HL-60 (cell line): ENCODE measurements around the gene NCAPG2.

ENCODE experiments used
- POLR2AphosphoS5 ChIP-seq: IDR thresholded peaks from 2 replicates; pipeline ENCODE4 v1.6.1; 2012; ENCODE audit warnings: low read depth
- TF ChIP-seq, protein P1 (sequence below): IDR thresholded peaks from one replicate; pipeline ENCODE4 v1.5.1; 2011; ENCODE audit warnings: low read length, control low read depth, inconsistent platforms; ENCODE audit not compliant: insufficient read depth
- TF ChIP-seq, protein P2 (sequence below): IDR thresholded peaks from 2 replicates; pipeline ENCODE4 v1.6.1; 2012; ENCODE audit warnings: low read depth; ENCODE audit not compliant: insufficient replicate concordance

DNA sequence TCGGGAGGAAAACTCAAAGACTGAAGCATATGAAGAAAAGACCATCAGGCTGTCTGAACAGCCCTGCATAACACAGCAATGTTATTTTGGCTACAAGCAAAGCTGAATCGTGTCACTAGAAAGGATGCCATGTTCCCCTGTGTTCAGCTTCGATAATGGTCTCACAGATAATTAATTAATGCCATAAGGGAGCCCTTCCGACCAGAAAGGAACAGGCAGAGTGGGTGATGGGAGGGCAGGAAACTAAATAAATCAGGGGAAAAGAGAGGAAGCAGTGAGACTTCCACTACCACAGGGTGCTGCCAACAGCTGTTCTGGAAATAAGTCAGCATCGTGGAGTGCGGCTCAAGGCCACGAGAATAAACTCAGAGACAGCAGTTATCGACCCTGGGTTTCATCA is 120.2 kb downstream of the NCAPG2 start:
- TF ChIP-seq, protein P1, sequence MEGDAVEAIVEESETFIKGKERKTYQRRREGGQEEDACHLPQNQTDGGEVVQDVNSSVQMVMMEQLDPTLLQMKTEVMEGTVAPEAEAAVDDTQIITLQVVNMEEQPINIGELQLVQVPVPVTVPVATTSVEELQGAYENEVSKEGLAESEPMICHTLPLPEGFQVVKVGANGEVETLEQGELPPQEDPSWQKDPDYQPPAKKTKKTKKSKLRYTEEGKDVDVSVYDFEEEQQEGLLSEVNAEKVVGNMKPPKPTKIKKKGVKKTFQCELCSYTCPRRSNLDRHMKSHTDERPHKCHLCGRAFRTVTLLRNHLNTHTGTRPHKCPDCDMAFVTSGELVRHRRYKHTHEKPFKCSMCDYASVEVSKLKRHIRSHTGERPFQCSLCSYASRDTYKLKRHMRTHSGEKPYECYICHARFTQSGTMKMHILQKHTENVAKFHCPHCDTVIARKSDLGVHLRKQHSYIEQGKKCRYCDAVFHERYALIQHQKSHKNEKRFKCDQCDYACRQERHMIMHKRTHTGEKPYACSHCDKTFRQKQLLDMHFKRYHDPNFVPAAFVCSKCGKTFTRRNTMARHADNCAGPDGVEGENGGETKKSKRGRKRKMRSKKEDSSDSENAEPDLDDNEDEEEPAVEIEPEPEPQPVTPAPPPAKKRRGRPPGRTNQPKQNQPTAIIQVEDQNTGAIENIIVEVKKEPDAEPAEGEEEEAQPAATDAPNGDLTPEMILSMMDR: no peak
- TF ChIP-seq POLR2AphosphoS5: no peak
- TF ChIP-seq, protein P2, sequence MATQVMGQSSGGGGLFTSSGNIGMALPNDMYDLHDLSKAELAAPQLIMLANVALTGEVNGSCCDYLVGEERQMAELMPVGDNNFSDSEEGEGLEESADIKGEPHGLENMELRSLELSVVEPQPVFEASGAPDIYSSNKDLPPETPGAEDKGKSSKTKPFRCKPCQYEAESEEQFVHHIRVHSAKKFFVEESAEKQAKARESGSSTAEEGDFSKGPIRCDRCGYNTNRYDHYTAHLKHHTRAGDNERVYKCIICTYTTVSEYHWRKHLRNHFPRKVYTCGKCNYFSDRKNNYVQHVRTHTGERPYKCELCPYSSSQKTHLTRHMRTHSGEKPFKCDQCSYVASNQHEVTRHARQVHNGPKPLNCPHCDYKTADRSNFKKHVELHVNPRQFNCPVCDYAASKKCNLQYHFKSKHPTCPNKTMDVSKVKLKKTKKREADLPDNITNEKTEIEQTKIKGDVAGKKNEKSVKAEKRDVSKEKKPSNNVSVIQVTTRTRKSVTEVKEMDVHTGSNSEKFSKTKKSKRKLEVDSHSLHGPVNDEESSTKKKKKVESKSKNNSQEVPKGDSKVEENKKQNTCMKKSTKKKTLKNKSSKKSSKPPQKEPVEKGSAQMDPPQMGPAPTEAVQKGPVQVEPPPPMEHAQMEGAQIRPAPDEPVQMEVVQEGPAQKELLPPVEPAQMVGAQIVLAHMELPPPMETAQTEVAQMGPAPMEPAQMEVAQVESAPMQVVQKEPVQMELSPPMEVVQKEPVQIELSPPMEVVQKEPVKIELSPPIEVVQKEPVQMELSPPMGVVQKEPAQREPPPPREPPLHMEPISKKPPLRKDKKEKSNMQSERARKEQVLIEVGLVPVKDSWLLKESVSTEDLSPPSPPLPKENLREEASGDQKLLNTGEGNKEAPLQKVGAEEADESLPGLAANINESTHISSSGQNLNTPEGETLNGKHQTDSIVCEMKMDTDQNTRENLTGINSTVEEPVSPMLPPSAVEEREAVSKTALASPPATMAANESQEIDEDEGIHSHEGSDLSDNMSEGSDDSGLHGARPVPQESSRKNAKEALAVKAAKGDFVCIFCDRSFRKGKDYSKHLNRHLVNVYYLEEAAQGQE: no peak
